DND-41 (cell line): Measurements from ENCODE around the gene KIRREL3.

ENCODE experiments used
- CTCF ChIP-seq: IDR thresholded peaks from 2 replicates; pipeline ENCODE4 v1.5.1; 2012; ENCODE audit warnings: borderline replicate concordance, low read length, moderate library complexity, mild to moderate bottlenecking; ENCODE audit not compliant: poor library complexity, severe bottlenecking; ENCODE audit errors: extremely low read depth
- EZH2 ChIP-seq: IDR thresholded peaks from 3 replicates; pipeline ENCODE4 v1.6.1; 2012; ENCODE audit warnings: borderline replicate concordance, low read depth, mild to moderate bottlenecking, moderate library complexity, low read length, inconsistent platforms; ENCODE audit not compliant: severe bottlenecking

- no peak for TF ChIP-seq CTCF
- TF ChIP-seq EZH2 = no peak
These were observed 27.2 kb upstream of the KIRREL3 start for GRCh38 chr11:127027789-127028188.
